CD4-positive, alpha-beta T cell (primary cell): ENCODE measurements around the gene PGAP2. TPM values are rescaled to one million over a fixed set of nuclear protein-coding genes. Genes with fewer than 3 reads are reported as not detected.

Experiments used
- ATAC-seq: fragments of 200-7000 bp; cut with Tn5 transposase; one replicate; pipeline ENCODE4 v1.10.0; 2022; ENCODE audit warnings: mild to moderate bottlenecking; ENCODE audit not compliant: poor library complexity
- CTCF ChIA-PET: fragments of 350-600 bp; sonication (Branson Sonifier 250); formaldehyde crosslinking; loops from one replicate; lab custom pipeline; 2021; ENCODE audit warnings: antibody characterized with exemption, inconsistent platforms; lab: Charles Lee
- POLR2A ChIA-PET: fragments of 350-600 bp; sonication (Branson Sonifier 250); formaldehyde crosslinking; loops from one replicate; lab custom pipeline; 2021; ENCODE audit warnings: antibody characterized with exemption, inconsistent platforms; lab: Charles Lee
- DNase-seq, 14 experiments: peaks; one replicate each; pipeline ENCODE4 v3.0.0-alpha.2; 2013 to 2020; ENCODE audit warnings: mixed read lengths in 2 of 14
- H3K27ac ChIP-seq, 2 donors: one replicate each; pipeline versions ENCODE4 v1.5.1 to v1.7.0; 2013; ENCODE audit warnings: low read length in 2 of 2, low read depth in 1 of 2, mild to moderate bottlenecking in 1 of 2
- H3K27me3 ChIP-seq, 2 experiments: 1 replicate in 1 of 2; 2 replicates in 1 of 2; pipeline versions ENCODE4 v1.6.1 to v1.7.0; 2013; ENCODE audit warnings: low read length in 2 of 2, control low read depth in 1 of 2, mild to moderate bottlenecking in 1 of 2, moderate library complexity in 1 of 2; ENCODE audit not compliant: insufficient read depth in 2 of 2, control insufficient read depth in 1 of 2
- H3K36me3 ChIP-seq: one replicate; pipeline ENCODE4 v1.6.1; 2013; ENCODE audit warnings: low read length, control low read depth; ENCODE audit not compliant: insufficient read depth
- H3K4me1 ChIP-seq: one replicate; pipeline ENCODE4 v1.6.1; 2013; ENCODE audit warnings: low read length, control low read depth; ENCODE audit not compliant: insufficient read depth
- H3K4me3 ChIP-seq: one replicate; pipeline ENCODE4 v1.5.1; 2013; ENCODE audit warnings: mild to moderate bottlenecking, low read length, moderate library complexity
- H3K9me3 ChIP-seq, 2 experiments: 1 replicate in 1 of 2; 2 replicates in 1 of 2; pipeline versions ENCODE4 v1.6.1 to v1.7.0; 2013; ENCODE audit warnings: low read length in 2 of 2, mild to moderate bottlenecking in 2 of 2, control low read depth in 1 of 2, moderate library complexity in 1 of 2; ENCODE audit not compliant: control insufficient read depth in 1 of 2, insufficient read depth in 1 of 2
- H3K27ac Mint-ChIP-seq: one replicate; pipeline ENCODE4 v1.8.0; 2020; ENCODE audit warnings: mixed read lengths
- H3K27me3 Mint-ChIP-seq: one replicate; pipeline ENCODE4 v1.8.0; 2021; ENCODE audit warnings: mixed read lengths
- H3K36me3 Mint-ChIP-seq: one replicate; pipeline ENCODE4 v1.8.0; 2021; ENCODE audit warnings: low read depth, mixed read lengths
- H3K4me1 Mint-ChIP-seq: one replicate; pipeline ENCODE4 v1.8.0; 2021; ENCODE audit warnings: low read depth, mixed read lengths
- H3K4me3 Mint-ChIP-seq: one replicate; pipeline ENCODE4 v1.8.0; 2020; ENCODE audit warnings: mild to moderate bottlenecking, mixed read lengths
- H3K9me3 Mint-ChIP-seq: one replicate; pipeline ENCODE4 v1.8.0; 2020; ENCODE audit warnings: mixed read lengths
- intact Hi-C, 2 experiments: fragments of 100-400 bp; cut with DNase I in 1 of 2; cut with micrococcal nuclease in 1 of 2; formaldehyde crosslinking; loops; one replicate each; pipeline versions ENCODE4 v1.15.1 to v1.9.0; 2023 to 2025; cut with DNase I, micrococcal nuclease
- total RNA-seq, 174 experiments: library from RNA in 2 of 174; stranded (reverse) in 2 of 174; gene quantifications; one replicate each; pipeline ENCODE4 v1.2.3 and lab custom pipeline; 2021 to 2026
- TF ChIP-seq, protein P1 (sequence below): fragments of 200-600 bp; IDR thresholded peaks from one replicate; pipeline ENCODE4 v1.8.0; 2022; ENCODE audit warnings: antibody characterized with exemption, mild to moderate bottlenecking

The PGAP2 gene
- total RNA-seq, 2 experiments from 2014 or later: 20.9 to 23.6 TPM

DNA sequence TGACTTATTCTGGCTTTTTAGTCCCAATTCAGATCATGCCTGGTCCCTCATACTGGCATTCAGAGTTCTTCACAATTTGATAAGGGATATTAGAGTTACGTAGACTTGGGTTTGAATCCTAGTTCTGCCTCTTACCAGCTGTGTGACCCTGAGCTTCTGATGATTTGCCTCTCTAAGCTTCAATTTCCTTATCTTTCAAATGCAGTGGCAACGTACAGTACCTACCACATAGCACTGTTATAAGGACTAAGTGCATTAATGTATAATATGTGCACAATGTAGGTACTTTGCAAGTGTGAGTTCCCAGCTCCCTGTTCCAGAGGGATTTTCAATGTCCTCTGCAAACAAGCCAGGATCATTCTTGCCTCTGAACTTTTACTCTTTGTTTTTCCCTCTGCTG is 25.1 kb downstream of the PGAP2 start:
- TF ChIP-seq, protein P1, sequence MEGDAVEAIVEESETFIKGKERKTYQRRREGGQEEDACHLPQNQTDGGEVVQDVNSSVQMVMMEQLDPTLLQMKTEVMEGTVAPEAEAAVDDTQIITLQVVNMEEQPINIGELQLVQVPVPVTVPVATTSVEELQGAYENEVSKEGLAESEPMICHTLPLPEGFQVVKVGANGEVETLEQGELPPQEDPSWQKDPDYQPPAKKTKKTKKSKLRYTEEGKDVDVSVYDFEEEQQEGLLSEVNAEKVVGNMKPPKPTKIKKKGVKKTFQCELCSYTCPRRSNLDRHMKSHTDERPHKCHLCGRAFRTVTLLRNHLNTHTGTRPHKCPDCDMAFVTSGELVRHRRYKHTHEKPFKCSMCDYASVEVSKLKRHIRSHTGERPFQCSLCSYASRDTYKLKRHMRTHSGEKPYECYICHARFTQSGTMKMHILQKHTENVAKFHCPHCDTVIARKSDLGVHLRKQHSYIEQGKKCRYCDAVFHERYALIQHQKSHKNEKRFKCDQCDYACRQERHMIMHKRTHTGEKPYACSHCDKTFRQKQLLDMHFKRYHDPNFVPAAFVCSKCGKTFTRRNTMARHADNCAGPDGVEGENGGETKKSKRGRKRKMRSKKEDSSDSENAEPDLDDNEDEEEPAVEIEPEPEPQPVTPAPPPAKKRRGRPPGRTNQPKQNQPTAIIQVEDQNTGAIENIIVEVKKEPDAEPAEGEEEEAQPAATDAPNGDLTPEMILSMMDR: no peak
- Histone ChIP-seq H3K27ac (peak overlapping the region; percentile 31 to 33), H3K9me3 (no peaks in the 10 kb centered on the region), H3K4me1 (peaks cover 87% of the 10 kb centered on the region), H3K27me3 (no peaks in the 10 kb centered on the region), H3K36me3 (peaks cover 58% of the 10 kb centered on the region), H3K4me3 (no peak overlapping the region)
- DNase-seq (no peak), ATAC-seq (no peak)
- H3K27ac Mint-ChIP-seq: peak overlapping the region; percentile 95
- peaks cover 75% of the 10 kb centered on the region for H3K4me1 Mint-ChIP-seq
- intact Hi-C loops: no loop called here
- H3K36me3 Mint-ChIP-seq: peaks cover 74% of the 10 kb centered on the region
- CTCF ChIA-PET: interaction anchor here (1.0 to 2.9 kb wide), 4 partner anchors 8 to 239 kb away, joined by 3 to 9 read pairs (median 6); partner anchors contain the start of gene STIM1
- POLR2A ChIA-PET: interaction anchor here (0.8 to 15.1 kb wide), 5 partner anchors 8 to 118 kb away, joined by 3 to 577 read pairs (median 4); partner anchors contain the start of genes PGAP2, RHOG and STIM1
- H3K4me3 Mint-ChIP-seq: peak overlapping the region; percentile 77
- H3K9me3 Mint-ChIP-seq: no peaks in the 10 kb centered on the region
- no peaks in the 10 kb centered on the region for H3K27me3 Mint-ChIP-seq

DNA sequence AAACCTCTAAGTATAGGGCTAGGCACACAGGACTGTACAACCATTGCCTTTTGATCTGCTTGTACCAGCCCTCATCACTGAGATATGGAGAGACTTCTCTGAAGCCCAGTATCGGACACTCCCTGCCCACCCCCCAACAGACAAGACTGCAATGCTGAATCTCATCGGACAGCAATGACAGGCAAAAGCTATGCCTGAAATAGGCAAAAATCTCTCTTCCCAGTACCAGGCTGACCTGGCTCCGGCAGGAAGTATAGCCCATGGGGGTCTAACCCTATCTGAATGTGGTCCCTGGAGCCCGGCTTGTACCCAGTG is 25.9 kb downstream of the PGAP2 start:
- Histone ChIP-seq H3K9me3 (no peaks in the 10 kb centered on the region), H3K27me3 (no peaks in the 10 kb centered on the region), H3K27ac (peak overlapping the region; percentile 8 to 47), H3K4me3 (peak overlapping the region; percentile 15), H3K4me1 (peaks cover 92% of the 10 kb centered on the region), H3K36me3 (peaks cover 52% of the 10 kb centered on the region)
- DNase-seq (no peak), ATAC-seq (no peak)
- ChIA-PET POLR2A (interaction anchor here (0.8 to 15.1 kb wide), 3 partner anchors 17 to 26 kb away, joined by 3 to 577 read pairs (median 3); partner anchors contain the start of genes PGAP2 and STIM1), CTCF (interaction anchor here (2.9 kb wide), 1 partner anchor 14 kb away, joined by 7 read pairs; no protein-coding TSS in a partner anchor)
- H3K4me1 Mint-ChIP-seq: peaks cover 83% of the 10 kb centered on the region
- TF ChIP-seq, protein P1: no peak
- intact Hi-C loops: no loop called here
- H3K36me3 Mint-ChIP-seq: peaks cover 74% of the 10 kb centered on the region
- peak overlapping the region; percentile 95 for H3K27ac Mint-ChIP-seq
- no peaks in the 10 kb centered on the region for H3K27me3 Mint-ChIP-seq
- peak overlapping the region; percentile 77 for H3K4me3 Mint-ChIP-seq
- H3K9me3 Mint-ChIP-seq: no peaks in the 10 kb centered on the region

DNA sequence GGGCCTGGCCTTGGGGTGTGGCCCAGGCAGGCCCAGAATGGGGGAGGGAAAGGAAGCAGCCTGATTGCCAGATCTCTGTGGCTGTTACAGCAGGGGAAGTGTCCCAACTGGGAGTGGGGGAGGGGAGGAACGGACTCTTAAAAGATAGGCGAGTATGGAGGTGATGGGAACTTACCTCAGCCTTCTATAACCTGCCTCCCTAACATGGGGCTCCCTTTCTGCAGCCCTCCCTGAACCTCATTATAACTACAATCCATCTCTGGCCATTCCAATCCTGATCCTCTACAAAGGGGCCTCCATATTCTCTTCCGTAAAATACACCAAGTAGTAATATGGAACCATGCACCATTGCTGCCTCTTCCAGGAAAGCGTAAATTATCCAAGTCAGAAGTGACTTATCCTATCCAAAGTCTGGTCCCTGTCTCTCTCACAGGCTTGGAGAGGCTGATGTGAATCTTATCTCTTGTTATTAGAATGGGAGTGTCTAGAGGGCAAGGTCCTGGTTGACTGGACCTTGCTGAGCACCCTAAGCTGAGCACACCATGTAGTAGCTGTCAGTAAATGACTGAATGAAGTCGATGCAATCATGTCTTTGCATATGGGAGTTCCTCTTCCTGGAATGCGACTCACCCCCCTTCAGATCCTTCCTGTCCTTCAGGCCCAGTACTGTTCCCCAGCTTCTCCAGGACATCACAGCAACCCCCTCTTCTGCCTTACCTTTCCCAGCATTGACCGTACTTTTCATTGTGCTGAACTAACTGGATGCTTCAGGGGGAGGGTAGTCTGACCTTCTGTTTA is 26.5 kb downstream of the PGAP2 start:
- intact Hi-C loops: loop anchor here in 1 of 2 experiments (5.0 kb wide), 1 partner anchor 38 kb away; the partner anchor contains the start of gene NUP98
- Mint-ChIP-seq H3K4me1 (peaks cover 88% of the 10 kb centered on the region), H3K36me3 (peaks cover 74% of the 10 kb centered on the region), H3K27me3 (no peaks in the 10 kb centered on the region), H3K4me3 (peak overlapping the region; percentile 77), H3K27ac (peak overlapping the region; percentile 95), H3K9me3 (no peaks in the 10 kb centered on the region)
- TF ChIP-seq, protein P1: no peak
- Histone ChIP-seq H3K27me3 (no peaks in the 10 kb centered on the region), H3K36me3 (peaks cover 47% of the 10 kb centered on the region), H3K4me1 (peaks cover 92% of the 10 kb centered on the region), H3K4me3 (peak overlapping the region; percentile 15), H3K27ac (peak overlapping the region; percentile 8 to 47), H3K9me3 (no peaks in the 10 kb centered on the region)
- CTCF ChIA-PET: interaction anchor here (1.1 to 10.7 kb wide), 3 partner anchors 10 to 18 kb away, joined by 3 to 216 read pairs (median 7); partner anchors contain the start of gene STIM1
- DNase-seq (peak in 2 of 14 experiments; percentile 41 to 46), ATAC-seq (no peak)
- POLR2A ChIA-PET: interaction anchor here (0.8 to 15.1 kb wide), 4 partner anchors 18 to 93 kb away, joined by 3 to 577 read pairs (median 3); partner anchors contain the start of genes PGAP2 and STIM1
